ENCODE data around the gene CCNY. TPM values are rescaled to one million over a fixed set of nuclear protein-coding genes. Genes with fewer than 3 reads are reported as not detected.

CCNY gene
- total RNA-seq, 1 donor from 2014 or later = 59.4 TPM

DNA sequence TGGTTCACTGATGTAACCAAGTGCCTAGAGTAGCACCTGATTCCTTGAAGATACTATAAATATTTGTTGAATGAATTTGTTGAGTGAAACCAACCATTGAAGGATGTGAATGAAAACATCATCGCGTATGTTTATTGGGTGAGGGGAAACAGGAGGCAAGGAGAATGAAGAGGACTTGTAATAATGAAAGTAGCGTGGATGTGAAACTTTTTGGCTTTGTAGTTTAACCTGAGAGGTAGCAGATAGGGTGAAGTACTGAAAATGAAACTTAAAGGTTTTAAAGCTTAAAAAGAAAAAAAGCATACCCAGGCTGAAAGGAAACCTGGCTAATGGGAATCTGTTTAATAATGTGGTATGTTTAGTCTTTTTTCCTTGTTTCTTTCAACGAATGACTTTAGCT is 5.2 kb downstream of the CCNY start:
- H3K4me1 Mint-ChIP-seq (ENCODE audit: low read depth) = peaks cover 16% of the 10 kb centered on the region
- no peak overlapping the region for H3K4me3 Mint-ChIP-seq (ENCODE audit: low read depth)
- H3K9me3 Mint-ChIP-seq (ENCODE audit: low read depth) = no peaks in the 10 kb centered on the region
- no peak for DNase-seq (ENCODE audit: low spot score, unreplicated experiment)
- H3K27ac Mint-ChIP-seq = no peak overlapping the region
- TF ChIP-seq, protein P1, sequence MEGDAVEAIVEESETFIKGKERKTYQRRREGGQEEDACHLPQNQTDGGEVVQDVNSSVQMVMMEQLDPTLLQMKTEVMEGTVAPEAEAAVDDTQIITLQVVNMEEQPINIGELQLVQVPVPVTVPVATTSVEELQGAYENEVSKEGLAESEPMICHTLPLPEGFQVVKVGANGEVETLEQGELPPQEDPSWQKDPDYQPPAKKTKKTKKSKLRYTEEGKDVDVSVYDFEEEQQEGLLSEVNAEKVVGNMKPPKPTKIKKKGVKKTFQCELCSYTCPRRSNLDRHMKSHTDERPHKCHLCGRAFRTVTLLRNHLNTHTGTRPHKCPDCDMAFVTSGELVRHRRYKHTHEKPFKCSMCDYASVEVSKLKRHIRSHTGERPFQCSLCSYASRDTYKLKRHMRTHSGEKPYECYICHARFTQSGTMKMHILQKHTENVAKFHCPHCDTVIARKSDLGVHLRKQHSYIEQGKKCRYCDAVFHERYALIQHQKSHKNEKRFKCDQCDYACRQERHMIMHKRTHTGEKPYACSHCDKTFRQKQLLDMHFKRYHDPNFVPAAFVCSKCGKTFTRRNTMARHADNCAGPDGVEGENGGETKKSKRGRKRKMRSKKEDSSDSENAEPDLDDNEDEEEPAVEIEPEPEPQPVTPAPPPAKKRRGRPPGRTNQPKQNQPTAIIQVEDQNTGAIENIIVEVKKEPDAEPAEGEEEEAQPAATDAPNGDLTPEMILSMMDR (IDR thresholded peaks at IDR 0.05; ENCODE audit: unreplicated experiment) = no peak
- no peaks in the 10 kb centered on the region for H3K36me3 Mint-ChIP-seq (ENCODE audit: insufficient read depth)
- H3K27me3 Mint-ChIP-seq = no peaks in the 10 kb centered on the region

DNA sequence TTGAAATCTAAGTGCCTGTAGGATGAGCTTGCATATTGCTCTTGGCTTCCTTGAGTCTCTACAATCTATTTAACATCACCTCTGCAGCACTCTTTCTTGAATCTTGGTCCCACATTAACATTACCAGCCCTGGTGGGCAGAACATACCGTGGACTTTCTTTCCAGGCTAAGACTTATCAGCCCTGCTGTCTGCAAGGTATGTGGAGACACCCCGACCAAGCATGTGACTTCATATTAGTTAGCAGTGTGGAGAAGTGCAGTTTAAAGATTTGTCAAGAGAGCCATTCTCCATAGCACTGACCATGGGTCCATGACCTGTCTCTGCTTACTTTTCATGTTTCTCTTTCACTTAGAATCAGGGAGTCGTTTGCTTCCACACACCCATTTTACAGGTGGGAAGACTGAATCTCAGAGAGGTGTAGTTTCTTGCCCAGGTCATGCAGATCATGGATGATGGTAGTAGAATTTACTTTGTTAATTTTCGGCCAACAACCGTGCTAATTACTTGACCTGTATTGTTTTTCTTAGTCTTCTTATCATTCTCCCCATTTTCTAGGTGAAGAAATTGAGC is 6.0 kb downstream of the CCNY start:
- H3K4me3 Mint-ChIP-seq (ENCODE audit: low read depth) = no peak overlapping the region
- H3K9me3 Mint-ChIP-seq (ENCODE audit: low read depth) = no peaks in the 10 kb centered on the region

DNA sequence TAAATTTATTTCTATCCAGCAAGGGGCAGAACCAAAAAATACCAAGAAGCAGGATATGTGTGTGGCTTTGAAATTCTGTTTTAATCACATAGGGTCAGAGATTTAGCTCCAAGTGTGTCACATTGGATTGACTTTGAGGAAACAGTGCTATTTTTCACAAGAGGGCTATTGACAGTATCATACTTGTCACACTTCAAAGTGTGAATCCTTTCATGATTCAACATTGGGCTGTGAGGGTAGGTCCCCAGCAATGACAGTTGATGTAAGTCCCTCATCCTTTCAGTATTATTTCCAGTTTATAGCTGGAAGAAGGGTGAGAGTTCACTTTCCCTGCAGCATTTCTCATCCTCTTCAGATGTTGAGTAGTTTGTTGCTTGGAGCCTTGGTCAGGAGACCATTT is 7.4 kb downstream of the CCNY start:
- peaks cover 9% of the 10 kb centered on the region for H3K4me1 Mint-ChIP-seq (ENCODE audit: low read depth)
- no peaks in the 10 kb centered on the region for H3K27me3 Mint-ChIP-seq
- H3K9me3 Mint-ChIP-seq (ENCODE audit: low read depth) = no peaks in the 10 kb centered on the region
- no peak for DNase-seq (ENCODE audit: low spot score, unreplicated experiment)
- no peak overlapping the region for H3K27ac Mint-ChIP-seq
- TF ChIP-seq, protein P1 (IDR thresholded peaks at IDR 0.05; ENCODE audit: unreplicated experiment) = no peak
- no peak overlapping the region for H3K4me3 Mint-ChIP-seq (ENCODE audit: low read depth)
- no peaks in the 10 kb centered on the region for H3K36me3 Mint-ChIP-seq (ENCODE audit: insufficient read depth)

More for the DNA sequence above, 6.0 kb downstream of the CCNY start:
- no peak for DNase-seq (ENCODE audit: low spot score, unreplicated experiment)
- Mint-ChIP-seq H3K27me3 (no peaks in the 10 kb centered on the region), H3K4me1 (ENCODE audit: low read depth) (peaks cover 16% of the 10 kb centered on the region), H3K27ac (no peak overlapping the region), H3K36me3 (ENCODE audit: insufficient read depth) (no peaks in the 10 kb centered on the region)
- TF ChIP-seq, protein P1 (IDR thresholded peaks at IDR 0.05; ENCODE audit: unreplicated experiment) = no peak

DNA sequence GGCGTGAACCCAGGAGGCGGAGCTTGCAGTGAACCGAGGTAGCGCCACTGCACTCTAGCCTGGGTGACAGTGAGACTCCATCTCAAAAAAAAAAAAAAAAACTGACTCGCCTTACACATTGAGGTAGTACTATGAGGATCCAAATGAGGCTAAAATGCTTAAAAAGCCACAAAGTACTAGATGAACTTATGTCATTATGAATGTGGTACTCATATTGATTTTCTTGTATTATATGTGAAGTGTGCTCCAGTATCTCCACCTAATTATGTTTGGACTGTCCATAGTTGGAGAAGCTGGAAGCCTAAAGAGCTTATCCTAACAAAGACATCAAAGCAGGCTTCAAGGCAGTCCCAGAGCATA is 9.1 kb downstream of the CCNY start:
- TF ChIP-seq, protein P1 (IDR thresholded peaks at IDR 0.05; ENCODE audit: unreplicated experiment) = no peak
- DNase-seq (ENCODE audit: low spot score, unreplicated experiment) = no peak
- Mint-ChIP-seq H3K9me3 (ENCODE audit: low read depth) (no peaks in the 10 kb centered on the region), H3K36me3 (ENCODE audit: insufficient read depth) (no peaks in the 10 kb centered on the region), H3K4me1 (ENCODE audit: low read depth) (peaks cover 21% of the 10 kb centered on the region), H3K27ac (no peak overlapping the region), H3K27me3 (no peaks in the 10 kb centered on the region), H3K4me3 (ENCODE audit: low read depth) (no peak overlapping the region)

DNA sequence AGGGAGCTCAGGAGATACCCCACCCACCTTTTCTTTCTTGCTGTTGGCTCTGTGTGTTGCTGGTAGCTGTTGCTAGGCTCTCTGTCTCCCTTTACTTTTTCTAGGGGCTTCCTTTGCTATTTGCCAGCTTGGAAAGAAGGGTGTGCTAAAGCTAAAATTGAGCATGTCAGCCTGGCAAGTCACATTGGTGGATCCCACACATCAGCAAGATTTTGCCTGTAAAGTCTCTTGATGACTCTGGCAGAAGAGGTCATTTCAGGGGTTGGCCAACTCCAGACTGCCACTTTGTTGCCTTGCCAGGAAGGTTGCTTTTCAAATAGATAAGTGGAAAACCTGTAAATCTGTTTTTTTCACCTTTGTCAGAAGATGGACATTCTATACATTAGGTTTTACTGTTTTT is 9.9 kb downstream of the CCNY start:
- H3K36me3 Mint-ChIP-seq (ENCODE audit: insufficient read depth) = no peaks in the 10 kb centered on the region
- peaks cover 24% of the 10 kb centered on the region for H3K4me1 Mint-ChIP-seq (ENCODE audit: low read depth)
- H3K4me3 Mint-ChIP-seq (ENCODE audit: low read depth) = no peak overlapping the region
- no peaks in the 10 kb centered on the region for H3K27me3 Mint-ChIP-seq
- H3K27ac Mint-ChIP-seq = no peak overlapping the region
- DNase-seq (ENCODE audit: low spot score, unreplicated experiment) = no peak
- TF ChIP-seq, protein P1 (IDR thresholded peaks at IDR 0.05; ENCODE audit: unreplicated experiment) = no peak
- H3K9me3 Mint-ChIP-seq (ENCODE audit: low read depth) = no peaks in the 10 kb centered on the region
